HG03196 (cell line): ENCODE results near the gene FBXL7.

Experiments used
- ATAC-seq: cut with Tn5 transposase; IDR thresholded peaks from one replicate; pipeline ENCODE4 v1.9.1; 2021; ENCODE audit not compliant: unreplicated experiment

The FBXL7 gene

DNA sequence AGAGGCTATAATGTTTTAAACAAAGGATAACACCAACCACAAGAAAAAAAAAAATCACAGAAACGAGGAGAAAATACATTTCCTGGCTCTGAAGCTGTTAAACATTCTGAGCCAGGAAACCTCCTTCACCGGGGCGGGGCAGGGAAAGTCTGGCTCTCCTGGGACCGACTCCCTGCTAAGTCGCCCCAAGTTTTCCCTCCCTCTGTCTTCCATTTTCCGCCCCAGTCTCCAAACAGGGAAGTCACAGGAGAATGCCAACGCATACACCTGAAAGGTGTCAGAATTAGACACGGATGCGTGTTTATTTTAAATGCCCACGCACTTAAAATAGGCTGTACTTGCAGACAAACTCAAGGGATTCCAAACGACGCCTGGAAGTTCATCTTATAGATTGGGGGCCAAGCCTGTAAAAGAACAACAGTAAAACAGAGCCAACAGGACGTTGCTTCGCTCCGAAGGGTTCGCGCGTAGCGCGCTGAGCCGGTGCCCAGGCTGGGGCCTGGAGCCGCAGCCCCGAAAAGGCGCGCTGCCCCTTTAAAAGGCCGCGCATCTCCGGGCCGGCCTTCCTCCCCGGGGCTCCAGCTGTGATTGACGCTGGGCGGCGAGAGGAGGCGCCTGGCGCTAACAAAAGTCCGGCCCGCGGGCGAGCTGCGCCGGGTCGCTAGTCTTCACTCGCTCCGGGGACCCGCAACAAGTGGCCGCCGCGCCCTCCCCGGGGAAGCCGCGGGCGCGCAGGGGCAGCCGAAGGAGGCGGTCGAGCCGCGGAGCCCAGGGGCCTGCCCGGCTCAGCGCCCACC is at the start of gene FBXL7:
Gene FBXL7 (plus strand): TSS at position 653 of the 797 bp plus-strand sequence.
- no peak for ATAC-seq

DNA sequence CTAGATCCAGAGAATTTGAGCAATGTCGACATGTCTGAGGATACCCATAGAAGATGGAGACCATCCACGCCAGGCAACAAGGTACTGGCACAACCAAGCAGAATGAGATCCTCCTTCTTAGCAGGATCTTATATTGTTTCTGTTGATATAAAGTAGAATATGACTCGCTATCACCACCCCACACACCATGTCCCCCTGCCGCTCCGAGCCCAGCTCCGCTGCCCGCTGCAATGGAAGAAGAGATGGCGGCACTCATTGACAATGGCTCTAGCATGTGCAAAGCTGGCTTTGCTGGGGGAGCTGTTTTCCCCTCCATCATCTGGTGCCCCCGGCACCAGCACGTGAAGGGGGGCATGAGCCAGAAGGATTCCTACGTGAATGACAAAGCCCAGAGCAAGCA is 49.5 kb upstream of the FBXL7 start:
- no peak for ATAC-seq

DNA sequence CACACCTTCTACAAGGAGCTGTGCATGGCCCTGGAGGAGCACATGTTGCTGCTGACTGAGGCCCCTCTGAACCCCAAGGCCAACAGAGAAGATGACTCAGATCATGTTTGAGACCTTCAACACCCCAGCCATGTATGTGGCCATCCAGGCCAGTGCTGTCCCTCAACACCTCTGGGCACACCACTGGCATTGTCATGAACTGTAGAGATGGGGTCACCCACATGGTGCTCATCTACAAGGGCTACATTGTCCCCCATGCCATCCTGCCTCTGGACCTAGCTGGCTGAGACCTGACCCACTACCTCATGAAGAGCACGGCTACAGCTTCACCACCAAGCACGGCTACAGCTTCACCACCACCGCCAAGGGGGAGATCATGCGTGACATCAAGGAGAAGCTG is 49.0 kb upstream of the FBXL7 start:
- no peak for ATAC-seq

DNA sequence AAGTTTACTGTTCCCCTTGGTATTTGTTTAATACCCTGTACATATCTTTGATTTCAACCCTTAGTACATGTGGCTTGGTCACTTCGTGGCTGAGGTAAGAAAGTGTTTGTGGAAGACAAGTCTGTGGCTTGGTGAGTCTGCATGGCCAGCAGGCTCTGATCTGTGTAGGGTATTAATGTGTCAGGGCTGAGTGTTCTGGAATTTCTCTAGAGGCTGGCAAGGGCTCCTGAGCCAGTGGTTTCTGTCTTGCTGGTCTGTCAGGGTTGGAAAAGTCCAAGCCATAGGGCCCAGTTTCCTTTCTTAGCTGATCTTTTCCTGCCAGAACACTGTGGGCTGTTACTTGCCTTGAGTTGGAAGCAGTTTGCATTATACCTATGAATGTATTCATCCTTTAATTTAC is 48.0 kb upstream of the FBXL7 start:
- no peak for ATAC-seq

DNA sequence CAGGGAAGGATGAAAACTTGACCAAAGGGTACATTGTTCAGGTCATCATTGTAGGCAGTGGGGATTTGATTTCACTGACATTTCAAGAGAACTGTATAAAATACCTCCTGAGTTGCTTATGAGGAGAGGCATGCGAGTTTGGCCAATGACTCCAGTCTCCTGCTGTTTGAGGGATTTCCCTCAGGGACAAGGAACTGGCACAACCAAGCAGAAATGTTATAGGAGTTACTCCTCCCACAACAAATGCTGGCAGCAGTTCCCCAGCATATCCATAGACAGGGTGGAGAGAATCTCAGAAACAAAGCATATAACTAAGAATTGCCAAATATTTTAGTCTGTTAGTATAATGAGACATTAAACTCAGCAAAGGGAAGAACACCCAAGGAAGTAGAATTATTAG is 47.2 kb upstream of the FBXL7 start:
- ATAC-seq, result no peak

DNA sequence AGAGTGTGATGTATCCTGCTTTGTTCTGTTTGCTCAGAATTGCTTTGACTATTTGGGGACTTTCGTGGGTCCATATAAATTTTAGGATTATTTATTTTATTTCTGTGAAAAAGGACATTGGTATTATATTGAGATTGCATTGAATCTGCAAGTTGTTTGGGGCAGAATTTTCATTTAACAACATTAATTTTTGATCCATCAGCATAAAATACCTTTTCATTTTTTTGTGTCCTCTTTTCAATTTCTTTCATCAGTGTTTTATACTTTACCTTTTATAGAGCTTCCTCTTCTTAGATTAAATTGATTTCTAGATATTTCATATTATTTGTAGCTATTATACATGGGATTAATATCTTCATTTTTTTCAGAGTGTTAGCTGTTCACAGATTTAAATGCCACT is 40.8 kb upstream of the FBXL7 start:
- ATAC-seq, result no peak

DNA sequence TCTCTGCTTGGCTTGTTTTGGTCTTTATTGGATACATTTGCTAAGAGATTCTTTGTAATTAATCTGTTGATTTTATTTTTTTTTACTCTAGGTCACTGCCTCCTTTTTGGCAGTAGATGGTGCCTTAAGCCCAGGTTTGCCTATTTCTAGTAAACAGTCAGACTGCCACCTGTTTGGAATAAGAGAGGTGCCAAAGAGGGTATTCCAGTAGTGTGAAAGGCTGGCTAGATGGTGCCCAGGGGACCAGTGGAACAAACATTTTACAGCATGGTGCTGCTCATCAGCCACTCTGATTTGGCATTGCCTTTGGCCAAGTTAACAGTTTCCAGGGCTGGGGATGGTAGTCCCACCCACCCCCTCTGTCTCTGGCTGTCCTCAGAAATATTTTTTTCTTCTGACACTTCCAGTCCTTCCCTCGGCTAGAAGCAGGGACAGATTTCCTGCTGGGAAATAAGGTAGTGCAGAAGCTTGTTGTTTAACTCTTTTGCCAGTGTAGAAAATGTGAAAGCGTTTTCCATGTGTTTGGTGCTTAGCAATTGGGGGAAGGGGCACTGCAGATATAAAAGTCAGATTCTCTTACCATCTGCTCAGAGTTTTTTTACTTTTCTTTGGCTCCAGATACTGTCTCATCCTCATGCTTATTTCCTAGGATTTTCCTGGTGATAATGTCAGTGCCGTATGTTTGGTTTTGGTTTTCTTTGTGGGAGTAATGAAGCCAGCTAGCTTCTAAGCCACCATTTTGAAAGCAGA is 36.6 kb upstream of the FBXL7 start:
- no peak for ATAC-seq

DNA sequence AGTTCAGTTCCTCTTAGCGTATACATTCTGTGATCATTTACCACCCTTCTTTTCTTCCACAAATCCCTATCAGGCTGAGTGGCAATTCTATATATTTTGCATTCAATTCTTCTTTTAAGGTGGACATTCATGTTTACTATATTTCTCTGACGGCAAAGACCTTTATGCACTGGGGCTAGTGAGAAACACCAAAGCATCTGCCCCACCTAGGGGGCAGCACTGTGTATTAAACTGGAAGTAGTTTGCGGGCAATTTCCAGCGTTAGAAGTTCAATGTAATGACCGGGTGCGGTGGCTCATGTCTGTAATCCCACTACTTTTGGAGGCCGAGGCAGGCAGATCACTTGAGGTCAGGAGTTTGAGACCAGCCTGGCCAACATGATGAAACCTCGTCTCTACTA is 27.9 kb upstream of the FBXL7 start:
- ATAC-seq, result no peak

DNA sequence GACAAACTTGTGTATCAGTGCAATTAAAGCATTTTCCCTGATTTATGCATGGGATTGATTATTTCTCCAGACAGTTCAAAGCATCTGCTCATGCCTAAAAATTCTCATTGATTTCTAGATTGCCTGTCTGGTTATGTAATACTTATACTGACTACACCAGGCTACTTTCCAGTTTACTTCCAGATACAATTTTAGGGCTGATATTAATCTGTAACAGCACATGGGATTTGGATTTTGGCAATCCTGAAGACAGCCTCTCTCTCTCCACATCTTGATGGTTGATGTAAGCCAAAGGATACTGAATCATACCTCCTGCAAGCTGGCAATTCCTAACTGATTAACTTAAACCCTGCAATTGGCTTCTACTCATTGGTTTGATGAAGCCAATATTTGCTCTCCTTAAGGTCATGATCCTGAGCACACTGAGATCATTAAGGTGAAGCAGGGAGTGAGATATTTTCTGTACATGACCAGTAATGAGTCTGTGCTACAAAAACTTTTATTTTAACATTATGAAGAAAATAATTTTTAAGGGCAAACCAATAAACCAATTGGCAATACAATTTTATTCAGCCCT is 25.7 kb upstream of the FBXL7 start:
- ATAC-seq, result no peak

DNA sequence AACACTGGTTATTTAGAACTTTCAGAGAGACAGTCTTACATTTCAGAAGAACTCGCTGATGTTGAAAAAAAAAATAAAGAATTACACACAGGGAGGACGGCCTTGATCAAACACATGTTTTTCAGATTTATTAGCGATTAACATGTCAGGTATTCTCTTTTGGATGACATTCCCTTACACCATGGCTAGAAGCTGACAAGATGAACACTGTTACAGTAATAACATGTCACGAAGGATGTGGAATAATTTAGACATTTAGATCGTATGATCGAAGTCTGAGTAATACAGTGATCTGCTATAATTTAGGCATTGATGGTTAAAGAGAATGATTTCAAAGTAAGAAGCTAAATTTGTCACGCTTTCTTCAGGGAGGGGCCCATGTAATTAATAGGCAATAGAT is 24.6 kb upstream of the FBXL7 start:
- ATAC-seq, result no peak

DNA sequence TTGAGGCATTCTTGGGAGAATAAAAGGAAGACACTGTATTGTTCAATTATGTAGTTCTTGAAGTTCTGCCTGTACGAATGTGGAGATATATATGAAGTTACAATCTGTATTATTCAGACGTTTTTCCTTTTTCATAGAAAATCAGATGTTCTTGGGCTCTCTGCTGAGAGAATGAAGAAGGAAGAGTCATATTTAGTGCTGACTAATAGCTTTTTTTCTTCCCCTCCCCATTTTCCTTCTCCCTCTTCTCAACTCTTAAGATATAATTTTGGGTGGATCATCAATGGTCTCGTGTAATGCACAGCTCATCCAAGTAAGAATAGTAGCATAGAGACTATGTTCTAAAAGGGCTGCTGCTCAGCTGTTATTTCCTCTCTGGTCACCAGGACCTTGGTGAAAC is 23.0 kb upstream of the FBXL7 start:
- ATAC-seq, result no peak

DNA sequence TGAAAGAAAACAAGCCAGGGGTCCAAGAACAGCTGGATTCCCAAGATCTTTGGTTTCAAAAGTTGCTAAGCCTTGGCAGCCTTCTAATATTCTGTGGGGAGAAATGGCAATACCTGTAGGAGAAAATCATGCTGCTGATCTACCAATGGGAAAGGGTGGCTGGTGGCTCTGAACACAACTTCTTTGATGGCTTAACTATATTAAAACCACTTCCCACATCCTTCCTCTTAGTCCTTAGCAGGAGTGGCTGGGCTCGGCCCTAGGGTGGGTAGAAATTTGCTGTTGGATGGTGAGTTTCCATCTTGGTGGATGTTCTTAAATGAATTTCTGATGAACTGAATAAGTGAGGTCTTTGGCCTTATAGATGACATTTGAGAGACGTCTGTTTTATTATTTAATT is 19.5 kb upstream of the FBXL7 start:
- ATAC-seq, result no peak

DNA sequence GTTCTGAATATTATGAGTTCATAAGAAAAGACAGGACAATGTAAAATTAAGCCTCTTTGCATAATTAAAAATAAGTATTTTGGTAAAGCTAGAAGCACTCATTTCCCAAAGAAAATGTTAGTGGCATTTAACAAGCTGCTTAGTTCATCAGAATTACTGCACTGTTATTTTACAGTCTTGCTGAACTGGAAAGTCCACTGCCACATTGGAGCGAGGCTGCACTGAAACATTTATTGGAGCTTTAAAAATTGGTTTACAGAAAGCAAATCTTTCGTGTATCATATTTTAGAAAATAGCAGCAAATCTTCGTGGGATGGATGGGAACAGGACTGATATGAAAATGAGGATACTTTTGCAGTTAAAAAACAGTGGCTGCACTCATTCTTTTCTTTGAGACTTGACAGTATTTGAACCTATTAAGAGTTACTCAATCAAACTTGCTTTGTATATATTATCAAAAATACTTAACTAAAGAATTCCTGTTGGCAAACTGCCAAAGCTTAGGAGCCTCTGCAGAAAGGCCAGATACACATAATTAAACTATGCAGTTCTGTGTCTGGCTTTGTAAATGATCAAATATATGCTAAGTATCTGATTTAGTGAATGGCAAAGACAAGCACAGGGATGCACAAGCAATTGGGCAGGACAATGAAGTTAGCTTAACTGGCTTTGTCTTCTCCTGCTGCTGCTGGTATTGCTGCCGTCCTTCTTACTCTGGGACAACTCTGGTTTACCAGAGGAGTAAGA is 16.5 kb upstream of the FBXL7 start:
- ATAC-seq, result no peak

DNA sequence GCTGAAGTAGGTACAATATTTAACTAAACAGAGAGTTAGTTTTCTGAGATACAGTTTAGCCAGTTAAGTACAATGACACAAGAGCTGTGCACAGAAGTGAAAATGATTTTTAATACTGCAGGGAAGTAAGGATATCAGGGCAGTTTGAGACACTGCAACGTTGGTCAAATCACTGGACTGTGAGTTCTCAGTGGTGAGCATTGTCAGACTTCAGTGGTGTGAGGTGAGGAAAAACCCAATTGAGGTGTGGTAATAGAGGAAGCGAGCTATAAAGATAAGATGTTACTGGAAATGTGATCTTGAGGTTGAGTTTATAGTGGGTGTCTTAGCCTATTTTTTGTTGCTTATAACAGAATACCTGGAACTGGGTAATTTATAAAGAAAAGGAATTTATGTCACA is 12.8 kb upstream of the FBXL7 start:
- no peak for ATAC-seq

DNA sequence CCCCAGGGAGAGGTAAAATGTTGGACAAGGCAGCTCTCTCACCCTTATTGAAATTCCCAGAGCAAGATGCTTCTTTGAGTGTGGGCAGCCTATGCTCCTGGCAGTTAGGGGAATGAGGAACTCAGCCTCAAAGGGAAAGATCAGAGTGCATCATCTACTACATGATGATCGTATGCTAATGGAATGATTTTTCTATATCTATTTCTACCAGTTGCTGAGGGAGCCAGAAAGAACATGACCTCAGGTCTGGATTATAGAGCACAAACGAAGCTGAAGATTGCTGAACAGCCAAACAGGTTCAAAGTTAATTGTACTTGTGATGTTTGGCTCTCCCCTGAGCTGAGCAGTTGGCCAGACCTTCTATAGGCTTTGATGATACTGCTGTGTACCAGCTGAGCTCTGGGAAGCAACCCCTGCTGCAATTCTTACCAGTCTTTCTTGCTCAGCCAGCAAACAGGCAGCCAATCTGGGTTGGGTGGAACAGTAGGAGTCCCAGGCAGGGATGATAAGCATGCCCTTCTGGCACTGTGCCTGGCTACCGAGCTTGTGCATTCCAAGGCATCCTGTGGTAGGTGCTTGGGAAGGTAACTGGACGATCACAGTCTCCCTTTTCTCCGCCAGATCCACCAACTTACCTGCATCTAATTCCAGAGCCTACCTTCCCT is 10.3 kb upstream of the FBXL7 start:
- ATAC-seq, result no peak

DNA sequence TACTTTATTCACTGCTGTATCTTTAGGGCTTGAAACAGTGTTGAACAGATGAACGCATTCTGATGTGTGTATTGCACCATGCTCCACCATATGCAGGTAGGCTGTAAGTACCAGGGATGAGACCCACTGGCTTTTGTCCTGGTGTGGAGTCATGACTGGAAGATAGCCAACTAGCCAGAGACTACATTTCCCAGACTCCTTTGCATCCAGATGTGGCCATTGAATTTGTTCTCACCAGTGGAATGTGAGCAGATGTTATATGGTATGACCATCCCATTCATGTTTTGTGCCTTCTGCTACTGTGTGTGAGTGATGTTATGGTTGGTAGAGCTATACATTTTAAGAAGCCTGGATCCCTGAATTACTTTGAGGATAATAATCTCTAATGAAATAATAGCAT is 7.4 kb upstream of the FBXL7 start:
- ATAC-seq, result no peak

DNA sequence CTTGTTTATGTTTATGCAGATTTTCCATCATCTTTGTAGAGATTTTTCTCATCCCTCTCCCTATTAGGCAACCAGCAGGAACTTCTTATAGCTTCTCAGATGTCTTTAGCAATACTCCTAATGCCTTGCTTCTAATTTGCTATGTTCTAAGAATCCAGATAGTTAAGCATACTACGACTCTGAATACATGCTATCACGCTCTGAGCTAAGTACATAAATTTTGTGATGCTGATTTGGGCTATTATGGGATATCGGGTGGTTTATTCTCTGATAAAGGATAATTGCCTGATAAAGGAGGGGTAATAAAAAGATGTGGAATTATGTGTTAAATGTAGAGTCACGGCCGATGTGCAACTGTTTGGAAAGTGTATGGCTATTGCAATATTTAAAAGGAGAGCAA is 6.5 kb upstream of the FBXL7 start:
- ATAC-seq, result no peak

DNA sequence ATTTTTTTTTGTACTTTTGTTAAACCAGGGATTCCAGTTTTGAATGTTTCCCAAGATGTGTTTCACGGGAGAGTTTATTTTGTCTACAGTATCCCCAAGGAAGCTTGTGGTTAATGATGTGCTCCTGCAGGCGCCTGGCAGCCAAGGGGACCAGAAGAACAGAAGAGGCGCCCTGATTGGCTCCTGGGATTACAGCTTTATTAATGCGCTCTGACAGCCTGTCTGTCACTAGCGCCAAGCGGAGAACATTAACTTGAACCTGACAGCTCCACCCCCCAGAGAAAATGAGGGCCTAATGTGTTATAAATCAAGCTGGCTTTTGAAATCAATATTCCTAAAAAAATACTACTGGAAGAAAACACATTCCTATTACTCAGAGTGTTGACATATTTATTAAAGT is 5.0 kb upstream of the FBXL7 start:
- ATAC-seq, result no peak

DNA sequence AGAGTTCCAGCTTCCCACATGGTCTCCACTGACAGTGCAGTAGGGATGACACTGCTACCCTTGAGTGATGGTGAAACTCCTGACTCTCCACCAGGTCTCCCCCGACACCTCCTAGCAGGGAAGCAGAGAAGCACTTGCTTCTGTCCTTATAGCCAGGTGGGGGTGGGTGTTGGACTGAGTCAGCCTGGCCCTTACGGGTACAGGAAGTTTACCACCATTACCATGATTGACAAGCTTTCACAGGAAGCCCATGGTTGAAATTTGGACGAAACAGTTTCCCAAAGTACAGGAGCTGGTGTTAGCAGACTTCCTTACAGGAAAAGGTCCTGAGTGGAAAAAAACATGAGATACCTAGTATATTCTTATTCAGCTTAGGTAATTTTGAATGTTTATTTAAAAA is 3.1 kb upstream of the FBXL7 start:
- no peak for ATAC-seq

DNA sequence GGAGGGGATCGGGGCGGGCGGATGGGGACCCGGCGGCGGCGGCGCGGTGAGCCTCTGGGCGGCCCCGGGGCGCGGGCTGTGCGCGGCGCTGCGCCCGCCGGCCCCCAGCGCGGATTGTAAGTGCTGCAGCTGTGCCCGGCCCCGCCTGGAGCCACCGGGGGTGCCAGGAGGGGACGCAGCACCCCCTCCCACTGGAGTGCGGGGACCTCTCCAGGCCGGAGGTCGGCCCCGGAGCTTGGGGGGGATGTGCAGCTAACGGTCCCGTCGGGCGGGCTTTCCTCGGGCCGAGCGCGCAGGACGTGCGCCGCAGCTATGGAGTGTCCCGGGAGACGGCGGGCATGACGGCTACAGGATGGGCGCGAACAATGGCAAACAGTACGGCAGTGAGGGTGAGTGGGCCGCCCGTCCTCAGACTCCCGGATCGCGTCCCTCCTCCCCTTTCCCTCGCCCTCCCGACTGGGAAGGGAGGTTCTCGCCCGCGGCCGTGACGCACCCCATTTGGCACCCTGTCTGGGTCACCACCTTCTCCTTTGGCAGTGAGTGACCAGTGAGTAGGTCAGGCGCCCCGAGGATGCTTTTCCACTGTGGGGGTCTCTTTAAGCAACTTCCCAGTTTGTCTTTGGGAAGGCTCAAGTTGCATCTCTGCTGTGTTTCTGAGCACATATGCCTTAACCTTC is 483 bp downstream of the FBXL7 start:
- no peak for ATAC-seq
